T follicular helper cell (primary cell): ENCODE measurements around the gene OR4E1.
A peak's percentile ranks its signal among the peaks of the same experiment; 100 is the strongest.
"Not testable (repeated sequence)": the region's sequence is repeated elsewhere in the genome, so short reads cannot be mapped to it uniquely, and the experiment has no call there.

ENCODE experiments used
- DNase-seq: peaks from one replicate; pipeline ENCODE4 v3.0.0-alpha.2; 2020; ENCODE audit warnings: low read depth
- total RNA-seq, 2 experiments: gene quantifications; one replicate each; lab custom pipeline; 2026; lab: John Stamatoyannopoulos, UW

OR4E1 gene, protein sequence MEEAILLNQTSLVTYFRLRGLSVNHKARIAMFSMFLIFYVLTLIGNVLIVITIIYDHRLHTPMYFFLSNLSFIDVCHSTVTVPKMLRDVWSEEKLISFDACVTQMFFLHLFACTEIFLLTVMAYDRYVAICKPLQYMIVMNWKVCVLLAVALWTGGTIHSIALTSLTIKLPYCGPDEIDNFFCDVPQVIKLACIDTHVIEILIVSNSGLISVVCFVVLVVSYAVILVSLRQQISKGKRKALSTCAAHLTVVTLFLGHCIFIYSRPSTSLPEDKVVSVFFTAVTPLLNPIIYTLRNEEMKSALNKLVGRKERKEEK
- 0 reads per million in 2 experiments for total RNA-seq

DNA sequence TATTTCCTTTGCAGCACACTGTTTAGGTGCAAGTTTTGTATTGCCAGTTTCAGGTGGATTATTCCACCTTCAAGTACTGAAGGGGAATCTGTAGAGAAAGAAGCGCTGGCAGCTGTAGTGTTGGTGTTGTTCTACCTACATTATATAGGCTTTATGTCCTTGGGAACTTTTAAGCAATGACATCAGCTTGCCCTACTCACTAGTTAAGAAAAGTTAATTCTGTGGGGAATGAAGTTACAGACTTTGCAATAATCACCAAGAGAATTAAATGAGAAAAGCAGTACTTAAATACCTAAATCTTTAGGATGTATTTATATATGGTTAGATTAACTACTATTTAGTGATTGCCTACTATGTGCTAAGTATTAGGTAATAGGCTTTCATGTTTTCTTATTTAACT is at the start of gene OR4E1:
TSS of gene OR4E1 (minus strand) at position 101 of the 400 bp plus-strand sequence. CDS start 2,883 bp downstream, outside the sequence.
- no peak for DNase-seq

DNA sequence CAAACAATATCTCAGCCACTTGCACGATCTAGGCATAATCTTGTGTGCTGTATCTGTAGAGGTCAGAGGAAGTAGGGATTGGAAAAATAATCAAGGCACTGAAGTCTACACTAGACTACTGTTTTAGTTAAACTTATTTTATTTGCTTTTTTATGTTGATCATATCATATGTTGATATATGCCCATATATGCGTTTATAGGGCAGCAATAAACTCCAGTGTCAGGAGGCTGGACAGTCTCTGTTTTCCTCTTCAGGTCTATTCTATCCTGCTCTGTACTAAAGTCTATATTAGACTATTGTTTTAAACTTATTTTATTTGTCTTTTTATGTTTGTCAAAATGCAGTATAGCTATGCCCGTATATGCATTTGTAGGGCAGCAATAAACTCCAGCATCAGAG is 47.9 kb upstream of the OR4E1 start:
- no peak for DNase-seq

DNA sequence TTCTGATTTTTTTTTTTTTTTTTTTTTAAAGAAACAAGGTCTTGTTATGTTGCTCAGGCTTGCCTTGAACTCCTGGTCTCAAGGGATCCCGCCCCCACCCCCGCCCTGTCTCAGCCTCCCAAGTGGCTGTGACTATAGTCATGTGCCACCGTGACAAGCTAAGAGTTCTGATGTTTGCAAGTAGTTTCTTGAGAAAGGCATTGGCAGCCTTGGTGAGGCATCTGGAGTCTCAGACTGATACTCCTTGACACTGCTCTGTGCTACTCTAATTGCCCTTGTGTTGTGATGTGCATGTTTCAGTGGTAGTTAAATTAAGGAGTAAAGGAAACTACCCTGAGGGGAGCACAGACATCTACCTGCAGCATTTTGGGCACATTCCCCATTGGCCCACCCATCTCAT is 46.2 kb upstream of the OR4E1 start:
- no peak for DNase-seq

DNA sequence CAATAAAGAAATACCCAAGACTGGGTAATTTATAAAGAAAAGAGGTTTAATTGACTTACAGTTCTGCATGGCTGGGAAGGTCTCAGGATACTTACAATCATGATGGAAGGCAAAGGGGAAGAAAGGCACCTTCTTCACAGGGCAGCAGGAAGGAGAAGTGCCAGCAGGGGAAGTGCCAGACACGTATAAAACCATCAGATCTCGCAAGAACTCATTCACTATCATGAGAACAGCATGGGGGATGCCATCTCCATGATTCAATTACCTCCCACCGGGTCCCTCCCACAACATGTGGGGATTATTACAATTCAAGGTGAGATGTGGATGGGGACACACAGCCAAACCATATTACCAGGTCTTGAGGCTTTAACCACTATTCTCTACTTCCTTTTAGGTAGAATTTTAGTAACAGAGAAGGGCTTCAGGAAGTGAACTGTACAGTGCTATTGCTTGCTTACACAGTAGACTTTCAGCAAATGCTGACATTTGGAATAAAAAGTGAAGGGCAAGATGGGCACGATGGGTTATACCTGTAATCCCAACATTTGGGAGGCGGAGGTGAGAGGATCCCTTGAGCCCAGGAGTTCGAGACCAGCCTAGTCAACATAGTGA is 40.8 kb upstream of the OR4E1 start:
- no peak for DNase-seq

DNA sequence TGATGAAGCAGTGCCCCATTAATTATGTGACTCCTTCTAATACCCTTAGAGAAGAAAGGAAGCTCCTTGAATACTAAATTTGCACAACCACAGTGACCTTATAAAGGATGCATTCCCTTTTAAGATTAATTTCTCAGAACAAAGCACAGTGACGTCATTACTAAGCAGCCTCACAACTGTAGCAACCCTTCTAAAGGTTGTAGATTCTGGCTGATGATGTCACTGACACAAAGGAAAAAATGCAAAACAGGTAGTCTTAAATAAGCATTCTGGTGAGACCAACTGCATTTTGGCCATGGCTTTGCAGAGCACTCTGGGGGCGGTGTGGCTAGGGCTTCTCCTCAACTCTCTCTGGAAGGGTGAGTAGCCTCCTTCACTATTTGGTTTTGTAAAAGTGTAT is 38.4 kb upstream of the OR4E1 start:
- DNase-seq, result no peak

DNA sequence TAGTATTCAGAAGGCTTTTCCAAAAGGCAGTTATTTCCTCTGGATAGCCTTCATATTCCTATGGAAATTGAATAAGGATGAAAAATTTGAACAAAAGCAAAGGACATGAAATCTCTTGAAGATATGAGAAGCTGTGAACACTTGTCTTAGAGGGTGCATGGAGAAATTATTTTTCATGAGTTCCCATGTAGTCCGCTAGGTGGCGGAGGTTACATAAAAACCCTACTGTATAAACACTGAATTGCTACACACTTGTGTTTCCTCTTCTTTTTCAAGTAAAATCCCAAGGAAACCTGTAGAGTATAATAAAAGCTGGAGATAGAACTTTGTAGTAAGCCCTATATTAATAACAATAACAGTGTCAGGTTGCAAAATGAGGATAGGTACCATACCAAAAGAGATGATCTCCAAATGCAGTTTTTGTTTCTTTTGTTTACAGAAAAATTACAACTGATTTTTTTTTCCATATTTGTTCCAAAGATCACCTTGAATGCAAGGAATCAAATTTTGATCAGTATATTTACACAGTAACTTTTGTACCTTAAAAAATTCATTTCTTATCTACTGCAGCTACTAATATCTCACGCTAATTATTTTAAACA is 37.8 kb upstream of the OR4E1 start:
- DNase-seq, result peak; percentile 11

DNA sequence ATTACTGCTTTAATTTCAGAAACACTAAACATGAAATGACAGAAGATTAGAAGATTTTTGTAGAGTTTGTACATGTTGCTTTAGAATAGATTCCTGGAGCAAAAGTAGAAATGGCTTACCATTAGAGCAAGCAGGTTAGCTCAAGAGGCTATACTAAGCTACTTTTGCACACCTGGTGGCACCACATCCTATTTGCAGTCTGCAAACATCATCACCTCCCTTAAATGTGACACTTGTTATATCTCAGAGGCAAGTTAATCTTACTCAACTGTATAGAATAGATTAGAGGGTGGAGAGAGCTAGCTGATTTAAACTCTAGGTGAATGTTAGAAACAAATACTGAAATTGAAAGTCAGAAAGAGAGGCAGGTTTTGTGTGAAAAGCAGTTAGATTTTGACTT is 30.7 kb upstream of the OR4E1 start:
- DNase-seq, result no peak

DNA sequence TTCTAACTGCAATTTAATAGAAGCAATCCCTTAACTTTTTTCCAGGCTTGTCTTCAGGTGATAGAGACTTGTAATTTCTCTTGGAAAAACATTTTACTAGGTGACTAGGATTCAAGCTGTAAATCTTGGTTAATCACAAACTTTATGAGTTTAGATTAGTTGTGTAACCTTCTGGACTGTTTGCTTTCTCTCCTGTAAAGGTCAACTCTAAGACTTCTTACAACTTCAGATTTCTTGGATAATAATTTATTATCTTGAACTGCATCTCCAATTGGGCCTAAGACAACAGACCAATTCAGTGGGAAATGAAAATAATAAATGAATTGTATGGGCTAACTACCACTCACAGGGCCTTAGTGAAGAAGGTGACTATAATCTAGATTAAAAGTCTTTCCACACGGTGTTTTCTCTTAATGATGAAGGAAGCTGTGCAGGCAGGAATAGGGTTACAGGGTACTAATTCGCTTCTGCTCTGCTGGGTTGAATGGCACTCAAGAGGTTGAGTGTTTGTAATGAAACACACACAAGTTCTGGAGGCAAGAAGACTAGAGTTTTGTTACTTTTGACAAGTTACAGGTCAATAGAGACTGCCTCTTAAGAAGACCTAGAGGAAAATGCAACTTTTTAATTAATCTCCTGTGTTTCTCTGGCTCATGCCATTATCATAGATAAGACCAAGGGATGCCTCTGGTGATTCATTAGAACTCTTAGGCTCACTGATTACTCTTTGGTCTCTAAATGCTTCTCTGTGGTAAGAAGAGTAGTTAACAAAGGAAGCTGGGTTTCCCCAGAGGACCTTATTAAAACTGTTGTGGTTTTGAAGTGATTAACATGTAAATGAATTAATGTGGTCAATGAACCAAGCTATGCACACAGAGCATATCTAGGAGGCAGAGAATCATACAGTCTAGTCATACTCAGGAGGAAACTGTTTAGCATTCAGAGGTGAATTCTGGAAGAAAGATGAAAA is 30.0 kb upstream of the OR4E1 start:
- DNase-seq, result no peak

DNA sequence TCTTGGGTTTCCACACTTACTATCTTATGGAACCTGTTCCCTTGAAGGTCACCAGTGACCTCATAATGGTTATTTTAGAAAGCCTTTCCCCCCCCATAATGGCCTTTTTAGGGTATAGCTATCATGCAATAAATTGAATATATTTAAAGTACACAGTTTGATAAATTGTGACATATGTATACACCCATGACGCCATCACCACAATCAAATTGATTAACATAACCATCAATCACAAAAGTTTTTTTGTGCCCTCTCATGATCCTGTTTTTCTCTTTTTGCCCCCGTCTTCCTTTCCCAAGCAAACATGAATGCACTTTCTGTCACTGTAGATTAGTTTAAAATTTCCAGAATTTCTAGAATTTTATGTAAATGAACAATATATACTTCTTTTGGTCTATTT is 28.7 kb upstream of the OR4E1 start:
- DNase-seq, result no peak

DNA sequence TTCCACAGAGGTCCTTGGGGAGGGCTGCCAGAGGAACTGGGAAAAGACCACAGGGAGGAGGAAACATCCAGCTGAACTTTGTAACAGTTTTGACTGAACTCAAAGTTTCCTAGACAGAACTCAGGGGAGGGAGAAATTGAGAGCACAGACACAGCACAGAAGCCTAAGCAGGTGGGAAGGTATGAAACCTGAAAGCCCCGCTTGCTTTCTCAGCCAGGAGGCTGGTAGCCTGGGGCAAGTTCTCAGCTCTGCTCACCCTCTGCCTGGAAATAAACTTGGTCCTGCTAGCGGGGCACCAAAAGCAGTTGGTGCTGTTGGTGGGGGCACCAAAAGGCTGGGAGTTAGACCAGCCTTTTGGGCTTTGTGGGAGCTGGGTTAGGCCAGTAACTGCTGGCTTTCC is 25.9 kb upstream of the OR4E1 start:
- no peak for DNase-seq

DNA sequence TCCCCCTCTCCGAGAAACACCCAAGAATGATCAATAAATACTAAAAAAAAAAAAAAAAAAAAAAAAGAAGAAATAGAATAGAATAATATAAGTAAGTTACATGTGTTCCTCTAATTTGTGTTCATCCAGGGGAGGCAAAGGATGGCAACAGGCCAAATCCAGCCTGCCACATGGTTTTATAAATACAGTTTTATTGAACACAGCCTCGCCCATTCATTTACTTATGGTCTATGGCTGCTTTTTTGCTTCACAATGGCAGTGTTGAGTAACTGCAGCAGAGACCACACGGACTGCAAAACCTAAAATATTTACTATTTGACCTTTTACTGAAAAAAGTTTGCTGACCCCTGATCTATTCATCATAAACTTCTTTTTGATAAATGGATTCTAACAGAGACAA is 24.9 kb upstream of the OR4E1 start:
- DNase-seq, result not testable (repeated sequence)

DNA sequence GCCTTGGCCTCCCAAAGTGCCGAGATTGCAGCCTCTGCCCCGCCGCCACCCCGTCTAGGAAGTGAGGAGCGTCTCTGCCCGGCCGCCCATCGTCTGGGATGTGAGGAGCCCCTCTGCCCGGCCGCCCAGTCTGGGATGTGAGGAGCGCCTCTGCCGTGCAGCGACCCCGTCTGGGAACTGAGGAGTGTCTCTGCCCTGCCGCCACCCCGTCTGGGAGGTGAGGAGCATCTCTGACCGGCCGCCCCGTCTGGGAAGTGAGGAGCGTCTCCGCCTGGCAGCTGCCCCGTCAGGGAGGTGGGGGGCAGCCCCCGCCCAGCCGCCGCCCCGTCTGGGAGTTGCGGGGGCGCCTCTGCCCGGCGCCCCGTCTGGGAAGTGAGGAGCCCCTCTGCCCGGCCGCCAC is 24.0 kb upstream of the OR4E1 start:
- DNase-seq, result not testable (repeated sequence)

DNA sequence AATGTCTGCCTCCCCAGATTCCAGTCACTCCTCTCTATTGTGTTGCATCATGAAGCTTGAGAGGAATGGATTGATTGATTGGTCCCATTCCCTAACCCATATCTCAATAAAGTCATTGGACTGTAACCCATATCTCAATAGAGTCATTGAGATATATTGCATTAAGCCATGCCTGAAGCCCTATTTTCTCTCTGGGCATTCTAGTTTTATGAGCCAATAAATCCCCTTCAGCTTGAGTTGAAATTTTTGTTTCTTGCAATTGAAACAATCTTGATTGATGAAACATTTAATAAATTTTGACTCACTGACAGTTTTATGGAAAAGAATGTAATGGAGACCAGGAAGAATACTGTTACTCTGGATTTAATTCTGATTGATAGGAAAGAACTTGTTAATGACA is 20.8 kb upstream of the OR4E1 start:
- no peak for DNase-seq

DNA sequence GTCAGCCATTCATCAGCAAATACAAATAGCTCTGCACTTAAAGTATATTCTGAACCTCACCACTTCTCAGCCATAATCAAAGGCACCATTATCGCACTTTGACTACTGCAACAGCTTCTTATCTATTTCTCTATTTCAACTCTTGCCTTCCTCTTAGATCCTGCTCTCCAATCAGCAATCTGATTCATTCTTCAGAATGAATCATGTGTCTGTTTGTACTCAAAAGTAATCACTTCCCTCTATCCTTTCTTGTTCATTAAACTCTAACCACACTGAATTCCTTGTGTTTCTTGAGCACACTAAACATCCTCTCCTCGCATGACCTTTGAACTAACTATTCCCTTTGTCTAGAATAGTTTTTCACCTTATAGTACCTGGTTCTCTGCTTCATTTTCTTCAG is 12.8 kb upstream of the OR4E1 start:
- no peak for DNase-seq

DNA sequence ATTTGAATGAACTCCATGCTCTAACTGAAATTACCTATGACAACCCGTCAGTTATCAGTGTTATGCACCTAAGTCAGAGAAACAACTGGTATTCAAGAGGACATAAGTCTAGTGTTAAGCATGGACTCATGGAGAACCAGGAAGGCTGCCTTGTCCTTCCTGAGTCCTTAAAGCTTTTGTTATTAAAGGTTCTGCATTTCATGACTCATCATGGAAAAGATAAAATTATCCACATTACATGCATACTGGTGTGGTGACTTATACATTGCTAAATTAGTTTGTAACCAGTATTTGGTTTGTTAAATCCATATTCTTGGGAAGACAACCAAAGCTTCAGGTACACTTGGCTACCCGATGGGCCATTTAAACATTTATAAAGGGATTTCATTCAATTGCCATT is 6.5 kb upstream of the OR4E1 start:
- DNase-seq, result no peak

DNA sequence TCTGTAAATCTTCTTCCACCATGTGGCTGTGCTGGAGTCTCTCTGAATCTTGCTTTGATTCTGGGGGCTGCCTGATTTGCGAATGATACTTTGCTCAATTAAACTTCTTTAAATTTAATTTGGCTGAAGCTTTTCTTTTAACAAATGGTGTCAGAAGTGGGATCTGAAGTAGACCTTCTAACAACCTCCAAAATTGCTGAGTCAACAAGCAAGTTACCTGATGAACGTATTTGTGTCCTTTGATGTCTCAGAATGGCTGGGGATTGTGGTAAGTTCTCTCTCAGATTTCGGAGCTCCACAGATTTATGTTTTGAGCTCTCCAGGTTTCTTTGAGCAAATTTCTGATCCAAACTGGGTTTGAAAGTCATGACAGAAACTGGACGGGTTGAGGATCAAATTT is 1.9 kb upstream of the OR4E1 start:
- DNase-seq, result no peak

DNA sequence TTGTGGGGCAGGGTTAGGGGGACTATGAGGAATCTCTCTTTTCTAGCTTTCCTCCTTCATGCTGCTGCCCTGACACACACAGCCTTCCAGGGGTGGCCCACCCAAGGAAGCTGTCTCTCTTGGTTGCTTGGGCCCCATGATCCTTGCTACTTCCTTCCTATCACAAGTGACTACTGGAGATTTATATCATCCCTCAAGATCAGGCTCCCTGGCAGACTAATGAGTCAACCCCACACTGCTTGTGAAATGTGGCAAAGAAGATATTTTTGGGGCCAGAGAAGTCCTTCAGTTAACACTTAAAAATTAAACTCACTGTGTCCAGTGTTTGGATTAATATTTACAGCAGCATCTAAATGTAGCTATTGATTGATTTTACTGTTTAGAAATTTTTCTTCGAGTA is 1.5 kb downstream of the OR4E1 start:
- DNase-seq, result no peak

DNA sequence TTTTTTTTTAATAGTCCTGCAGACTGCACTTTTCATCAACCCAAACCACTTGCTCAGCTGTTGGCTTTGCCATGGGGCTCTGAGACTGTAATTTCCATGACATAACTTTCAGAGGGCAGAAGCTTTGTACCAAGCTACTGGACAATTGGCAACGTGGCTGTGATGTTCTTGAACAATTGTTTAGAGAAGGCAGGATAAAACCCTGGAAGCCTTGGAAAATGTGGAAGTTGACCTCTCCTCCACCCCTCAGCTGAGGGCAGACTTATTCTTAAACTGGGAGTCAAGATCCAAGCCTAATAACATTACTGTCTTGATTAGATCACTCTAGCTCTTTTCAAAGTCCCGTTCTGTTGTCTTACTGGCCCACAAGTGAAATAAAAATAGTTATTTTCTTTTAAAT is 2.2 kb downstream of the OR4E1 start:
- DNase-seq, result no peak

DNA sequence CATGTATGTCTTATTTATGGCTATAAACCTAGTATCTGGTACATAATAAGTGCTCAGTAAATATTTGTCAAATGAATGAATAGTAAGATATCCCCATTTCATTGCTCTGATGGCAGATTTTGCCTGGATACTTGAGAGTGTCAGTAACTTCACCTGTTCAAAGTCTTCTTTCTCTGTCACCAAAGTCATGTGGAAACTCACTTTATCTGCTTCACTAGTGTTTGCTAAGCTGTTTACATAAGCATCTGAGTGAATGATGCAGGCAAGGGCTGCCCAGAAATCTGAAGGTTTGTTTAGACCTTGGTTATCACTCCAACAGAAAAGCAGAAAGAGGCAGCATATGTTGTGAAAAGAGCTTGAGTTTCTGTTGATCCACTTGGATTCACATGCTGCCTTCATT is 4.3 kb downstream of the OR4E1 start:
- no peak for DNase-seq

DNA sequence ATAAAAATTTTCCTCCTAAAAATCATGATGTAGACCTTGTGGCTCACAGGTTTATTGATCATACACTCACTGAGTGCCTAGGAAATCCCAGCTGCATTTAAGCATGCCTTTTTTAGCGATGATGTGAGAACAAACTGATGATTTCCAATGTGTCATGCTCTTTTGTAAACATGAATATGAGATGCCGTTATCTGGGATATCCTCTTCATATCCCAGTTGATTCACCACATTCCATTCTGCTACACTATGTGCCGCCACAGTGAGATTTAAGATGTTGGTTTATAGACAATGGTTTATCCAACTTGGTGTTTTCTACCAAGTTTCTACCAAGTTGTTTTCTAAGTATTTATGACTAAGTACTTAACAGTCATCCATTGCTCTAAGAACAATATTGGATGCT is 5.2 kb downstream of the OR4E1 start:
- no peak for DNase-seq

DNA sequence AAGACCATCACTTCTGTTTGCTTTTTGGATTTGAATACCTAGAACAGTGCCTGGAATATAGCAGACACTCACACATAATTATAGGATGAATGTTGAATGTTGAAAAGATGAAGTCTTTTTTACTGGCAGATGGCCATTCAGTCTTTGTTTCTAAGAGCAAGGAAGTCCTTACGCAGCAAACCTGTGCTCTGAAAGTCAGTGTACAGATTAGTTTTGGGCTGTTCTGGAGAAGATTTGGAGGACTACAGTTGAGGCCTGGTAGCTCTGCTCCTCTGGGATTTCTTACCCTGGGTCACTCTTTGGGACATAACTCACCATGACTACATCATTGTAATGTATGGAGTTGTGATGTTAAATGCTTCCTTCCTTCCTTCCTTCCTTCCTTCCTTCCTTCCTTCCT is 16.6 kb downstream of the OR4E1 start:
- DNase-seq, result no peak

DNA sequence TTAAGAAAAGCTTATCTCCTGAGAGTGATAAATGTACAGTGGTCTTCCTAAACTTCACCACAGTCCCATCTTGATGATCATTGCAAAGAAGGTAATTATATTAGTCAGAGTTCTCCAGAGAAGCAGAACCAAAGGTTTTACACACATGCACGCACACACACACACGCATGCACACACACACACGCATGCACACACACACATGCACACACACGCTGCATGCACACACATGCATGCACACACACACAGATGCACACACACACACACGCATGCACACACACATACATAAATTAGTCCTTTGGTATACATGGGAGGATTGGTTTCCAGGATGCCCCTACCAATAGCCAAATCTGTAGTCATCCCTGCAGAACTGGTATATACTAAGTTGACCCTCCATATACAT is 19.4 kb downstream of the OR4E1 start:
- DNase-seq, result no peak
